HK-2 (cell line): Measurements from ENCODE around the gene TMEM151B.
"Not testable (repeated sequence)": the region's sequence is repeated elsewhere in the genome, so short reads cannot be mapped to it uniquely, and the experiment has no call there.

Experiments
- DNase-seq: peaks from one replicate; pipeline ENCODE4 v3.0.0-alpha.2; 2018; ENCODE audit not compliant: unreplicated experiment

The TMEM151B gene

DNA sequence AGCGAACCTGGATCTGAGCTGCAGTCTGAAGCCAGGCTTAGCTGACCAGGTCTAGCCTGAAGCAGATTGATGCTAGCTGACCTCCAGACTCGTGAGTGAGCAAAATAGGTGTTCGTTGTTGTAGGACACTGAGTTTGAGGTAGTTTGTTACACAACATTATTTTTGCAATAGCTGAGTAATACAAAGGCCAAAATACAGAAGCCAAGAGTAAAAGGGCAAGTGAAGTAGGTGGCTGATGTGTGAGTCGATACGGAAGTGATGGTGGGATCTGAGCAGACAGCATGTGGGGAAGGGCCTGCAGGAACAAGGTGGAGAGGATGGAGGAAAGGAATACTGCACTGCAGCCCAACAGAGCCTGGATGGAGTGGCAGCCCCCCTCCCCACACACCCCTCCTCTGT is 63.7 kb downstream of the TMEM151B start:
- DNase-seq: no peak

DNA sequence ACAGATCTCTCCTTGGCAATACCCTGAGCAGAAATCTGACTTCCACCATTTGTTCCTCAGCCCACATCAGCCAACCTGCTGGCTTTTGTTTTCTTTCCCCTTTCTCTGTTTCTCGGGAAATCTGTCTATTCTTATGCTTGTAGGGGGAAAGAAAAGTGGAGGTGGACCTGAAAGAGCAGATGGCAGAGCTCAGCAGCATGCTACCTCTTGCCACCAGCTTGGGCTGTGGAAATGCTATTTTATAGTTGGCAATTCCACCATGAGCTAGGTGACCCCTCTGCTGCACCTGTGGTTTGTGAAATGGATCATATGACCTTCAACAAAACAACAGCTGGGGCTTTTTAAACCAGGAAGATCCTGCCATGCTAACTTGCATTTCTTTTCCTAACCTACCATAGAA is 65.4 kb downstream of the TMEM151B start:
- no peak for DNase-seq

DNA sequence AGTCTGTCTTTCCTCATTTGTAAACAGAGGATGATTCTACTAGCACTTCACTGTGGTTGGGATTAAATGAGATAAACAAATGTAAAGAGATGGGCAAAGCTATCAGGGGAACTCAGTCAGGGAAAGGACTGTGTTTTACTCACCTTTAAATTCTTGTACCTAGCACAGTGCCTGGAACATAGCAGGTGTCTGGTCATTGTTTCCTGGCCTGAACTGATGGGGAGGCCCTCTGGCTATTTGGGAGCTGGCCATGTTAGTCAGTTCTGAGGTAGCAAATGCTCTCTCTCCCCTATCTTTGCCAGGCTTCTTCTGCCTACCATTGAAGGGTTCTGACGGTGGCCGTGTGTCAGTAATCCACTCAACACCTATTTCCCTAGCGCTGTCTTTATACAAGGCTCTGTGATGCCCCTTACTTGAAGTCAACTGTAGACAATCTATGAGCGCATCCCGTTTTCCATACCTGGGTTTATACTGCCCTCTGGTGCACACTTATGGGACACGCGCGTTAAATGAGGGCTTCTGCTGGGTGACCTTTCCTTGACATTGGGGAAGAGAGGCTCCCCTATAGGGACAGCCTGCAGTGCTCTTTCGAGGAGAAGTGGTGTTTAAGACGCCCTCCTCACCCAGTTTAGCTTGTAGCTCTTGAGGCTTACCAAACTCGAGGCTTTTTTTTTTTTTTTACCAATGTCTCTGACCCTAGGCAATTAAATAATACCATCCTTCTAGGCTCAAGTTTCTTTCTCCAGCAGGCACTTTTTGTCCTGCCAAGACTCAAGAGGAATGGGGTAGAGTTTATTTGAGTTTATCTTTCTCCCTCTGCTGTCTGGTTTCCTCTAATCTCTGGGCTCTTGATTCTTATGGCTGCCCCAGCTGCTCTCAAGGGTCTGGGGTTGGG is 68.2 kb downstream of the TMEM151B start:
- DNase-seq: peak; percentile 57

DNA sequence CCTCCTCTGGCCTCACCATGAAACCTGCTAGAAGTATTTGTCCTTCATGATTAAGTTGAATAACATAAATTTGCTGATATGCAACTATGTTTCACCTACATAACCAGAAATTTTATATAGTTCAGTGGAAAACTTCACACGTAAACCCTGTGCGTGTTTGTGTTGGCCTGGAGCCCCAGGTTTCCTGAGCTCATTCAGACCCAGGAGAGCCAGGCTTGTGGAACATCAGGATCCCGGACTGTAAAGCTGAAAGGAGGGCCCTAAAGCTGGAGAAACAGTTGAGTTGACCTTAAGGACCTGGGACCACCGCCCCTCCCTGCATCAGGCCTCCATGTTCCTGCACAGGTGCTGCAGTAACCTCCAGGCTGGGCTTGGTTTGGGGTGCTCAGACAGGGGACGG is 69.1 kb downstream of the TMEM151B start:
- DNase-seq: no peak

DNA sequence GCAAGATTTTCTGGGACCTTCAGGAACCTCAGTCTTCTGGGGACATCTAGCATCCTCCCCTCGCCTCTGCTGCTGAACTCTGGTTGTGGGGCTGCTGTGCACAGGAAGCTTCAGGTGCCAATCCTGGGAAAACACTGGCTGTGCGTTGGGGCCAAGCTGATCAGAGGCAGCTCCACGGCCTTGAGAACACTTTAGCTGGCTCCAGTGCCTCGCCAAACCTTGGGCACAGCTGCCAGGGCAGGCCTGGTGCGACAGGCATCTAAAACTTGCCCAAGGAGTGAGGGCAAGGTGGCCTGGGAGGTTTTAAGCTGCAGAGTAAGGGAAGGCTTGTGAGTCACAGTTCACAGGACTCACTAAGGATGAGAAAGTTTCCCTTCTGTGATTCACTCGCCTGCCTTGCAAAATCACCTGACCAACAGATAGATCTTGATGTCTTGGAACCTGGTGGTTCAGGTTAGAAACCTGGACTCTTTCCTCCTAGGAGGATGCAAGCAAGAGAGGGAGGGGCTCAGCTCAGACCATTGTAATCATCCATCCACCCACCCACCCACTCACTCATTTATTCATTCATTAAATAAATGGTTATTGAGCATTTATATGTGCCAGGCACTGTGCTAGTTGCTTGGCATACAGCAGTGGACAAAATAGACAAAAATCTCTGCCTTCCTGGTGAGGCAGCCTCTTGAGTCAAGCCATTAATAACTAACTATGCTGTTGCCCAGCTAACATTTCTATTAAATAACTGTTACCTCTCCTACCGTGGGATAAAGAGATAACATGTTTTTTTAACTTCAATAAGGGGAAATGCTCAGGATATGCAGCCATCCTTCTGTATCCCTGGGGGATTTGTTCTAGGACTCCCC is 69.7 kb downstream of the TMEM151B start:
- peak; percentile 43 for DNase-seq

DNA sequence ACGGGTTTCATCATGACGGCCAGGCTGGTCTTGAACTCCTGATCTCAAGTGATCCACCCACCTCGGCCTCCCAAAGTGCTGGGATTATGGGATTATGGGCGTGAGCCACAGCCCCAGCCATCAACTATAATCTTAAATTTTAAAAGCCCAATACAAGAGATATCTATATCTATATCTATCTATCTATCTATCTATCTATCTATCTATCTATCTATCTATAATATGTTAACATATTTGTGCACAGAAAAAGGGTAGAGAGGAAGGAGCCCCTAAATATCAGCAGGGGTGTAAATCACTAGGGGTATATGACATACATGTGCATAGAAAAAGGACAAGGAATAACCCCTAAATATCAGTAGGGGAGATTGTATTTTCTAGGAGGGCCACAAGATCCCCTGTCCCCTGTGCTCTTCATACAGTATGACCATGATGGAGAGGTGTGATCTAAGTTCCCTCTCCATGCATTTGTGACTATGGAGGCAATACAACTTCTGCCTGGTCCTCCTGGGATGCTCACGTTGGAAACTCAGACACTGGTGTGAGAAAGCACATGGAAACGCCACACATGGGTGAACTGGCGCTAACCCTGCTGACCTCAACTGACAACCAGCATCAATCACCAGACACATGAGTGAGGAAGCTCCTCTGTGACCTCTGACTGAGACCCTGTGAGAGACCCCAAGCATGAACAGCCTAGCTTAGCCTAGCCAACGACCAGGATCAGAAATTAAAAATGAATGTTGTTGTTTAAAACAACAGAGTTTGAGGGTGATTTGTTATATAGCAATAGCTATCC is 71.0 kb downstream of the TMEM151B start:
- DNase-seq: no peak

DNA sequence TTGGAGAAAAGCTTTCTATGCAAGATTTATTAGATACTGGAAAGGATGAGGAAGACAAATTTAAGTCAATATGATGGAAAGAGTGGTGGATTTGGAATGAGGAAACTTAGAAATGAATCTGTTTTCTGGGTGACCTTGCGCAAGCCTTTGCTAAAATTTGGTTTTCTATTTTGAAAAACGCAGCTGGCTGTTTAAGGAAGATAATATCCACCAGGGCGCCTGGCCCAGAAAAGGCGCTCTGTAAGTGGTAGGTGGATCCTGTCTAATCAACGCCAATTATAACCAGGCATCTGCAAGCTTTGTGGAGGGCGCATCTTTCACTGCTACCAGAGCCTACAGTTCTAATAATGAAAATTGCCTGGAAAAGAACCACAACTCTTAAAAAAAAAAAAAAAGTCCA is 71.8 kb downstream of the TMEM151B start:
- DNase-seq: no peak

DNA sequence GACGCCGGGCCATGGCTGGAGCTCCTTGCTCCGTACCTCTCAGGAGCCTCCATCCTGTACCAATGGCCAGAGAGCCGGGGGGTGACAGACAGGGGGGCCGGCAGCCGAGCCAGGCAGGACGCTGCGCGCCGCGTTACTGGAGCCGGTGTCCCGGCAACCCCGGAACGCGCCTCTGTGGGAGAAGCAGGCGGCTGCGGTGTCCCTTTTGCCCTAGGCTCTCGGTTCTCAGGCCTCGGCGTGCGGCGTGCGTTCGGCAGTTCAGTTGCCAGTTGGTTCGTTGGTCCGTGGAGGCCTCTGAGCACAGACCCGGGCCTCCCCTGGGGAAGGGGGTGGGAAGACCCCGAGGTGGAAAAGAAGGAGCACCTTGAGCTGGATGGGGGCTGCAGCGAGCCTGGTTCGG is 72.2 kb downstream of the TMEM151B start, which contains the start of gene SPATS1:
SPATS1 (plus strand) TSS at position 162 of the 400 bp plus-strand sequence. CDS start 446 bp downstream, outside the sequence.
- no peak for DNase-seq

DNA sequence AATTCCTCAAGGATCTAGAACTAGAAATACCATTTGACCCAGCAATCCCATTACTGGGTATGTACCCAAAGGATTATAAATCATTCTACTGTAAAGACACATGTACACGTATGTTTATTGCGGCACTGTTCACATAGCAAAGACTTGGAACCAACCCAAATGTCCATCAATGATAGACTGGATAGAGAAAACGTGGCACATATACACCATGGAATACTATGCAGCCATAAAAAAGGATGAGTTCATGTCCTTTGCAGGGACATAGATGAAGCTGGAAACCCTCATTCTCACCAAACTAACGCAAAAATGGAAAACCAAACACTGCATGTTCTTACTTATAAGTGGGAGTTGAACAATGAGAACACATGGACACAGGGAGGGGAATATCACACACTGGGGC is 76.6 kb downstream of the TMEM151B start:
- not testable (repeated sequence) for DNase-seq

DNA sequence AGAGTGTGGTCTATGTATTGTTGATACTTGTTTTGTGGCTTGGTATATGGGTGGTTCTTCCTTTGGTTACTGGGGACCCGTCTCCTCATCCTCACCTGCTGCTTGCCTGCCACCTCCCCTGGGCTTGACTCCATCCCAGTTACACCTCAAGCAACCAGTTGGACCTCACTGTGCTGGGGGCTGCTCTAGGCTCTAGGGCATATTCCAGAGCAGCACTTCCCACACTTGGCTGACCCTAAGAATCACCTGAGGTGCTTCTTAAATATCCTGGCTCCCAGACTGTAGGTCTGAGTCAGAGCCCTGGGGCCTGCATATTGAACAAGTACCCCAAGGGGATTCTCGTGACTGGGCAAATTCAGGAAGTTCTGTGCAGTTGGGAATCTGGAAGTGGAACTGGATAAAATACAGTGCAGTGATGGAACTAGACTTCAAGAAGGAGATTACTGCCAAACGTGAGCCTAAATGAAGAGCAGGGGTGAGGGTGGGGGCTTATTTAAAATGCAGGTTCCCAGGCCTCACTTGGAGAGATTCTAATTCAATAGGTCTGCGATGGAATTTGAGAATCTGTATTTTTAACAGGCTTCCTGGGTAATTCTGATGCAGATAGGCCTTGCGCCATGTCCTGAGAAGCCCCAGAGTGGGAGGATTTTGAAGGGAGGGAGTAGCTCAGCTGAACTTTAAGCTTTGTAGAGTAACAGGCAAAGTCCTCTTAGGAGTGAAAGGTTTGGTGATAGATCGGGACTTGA is 79.8 kb downstream of the TMEM151B start:
- no peak for DNase-seq

DNA sequence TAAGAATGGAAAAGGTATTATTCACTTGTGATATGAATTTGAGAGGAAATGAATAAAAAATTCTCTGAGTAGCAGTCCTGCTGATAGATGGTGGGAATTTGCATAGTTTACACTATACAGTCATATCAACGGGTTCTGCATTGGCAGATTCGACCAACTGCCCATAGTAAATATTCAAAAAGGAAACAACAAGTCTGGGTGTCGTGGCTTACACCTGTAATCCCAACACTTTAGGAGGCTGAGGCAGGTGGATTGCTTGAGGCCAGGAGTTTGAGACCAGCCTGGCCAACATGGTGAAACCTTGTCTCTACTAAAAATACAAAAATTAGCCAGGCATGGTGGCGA is 80.4 kb downstream of the TMEM151B start:
- not testable (repeated sequence) for DNase-seq

DNA sequence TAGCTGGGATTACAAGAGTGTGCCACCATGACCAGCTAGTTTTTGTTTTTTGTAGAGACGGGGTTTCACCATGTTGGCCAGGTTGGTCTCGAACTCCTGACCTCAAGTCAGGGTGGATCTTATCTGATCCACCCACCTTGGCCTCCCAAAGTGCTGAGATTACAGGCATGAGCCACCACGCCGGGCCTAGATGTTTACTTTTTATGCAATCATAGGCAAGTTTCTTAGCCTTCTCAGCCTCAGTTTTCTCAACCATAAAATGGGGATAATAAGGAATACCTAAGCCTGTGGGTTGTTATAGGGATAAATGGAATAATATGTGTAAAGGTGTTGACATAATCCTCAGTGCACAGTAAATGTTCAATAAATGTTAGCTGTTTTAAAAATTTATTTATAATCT is 82.0 kb downstream of the TMEM151B start:
- no peak for DNase-seq

DNA sequence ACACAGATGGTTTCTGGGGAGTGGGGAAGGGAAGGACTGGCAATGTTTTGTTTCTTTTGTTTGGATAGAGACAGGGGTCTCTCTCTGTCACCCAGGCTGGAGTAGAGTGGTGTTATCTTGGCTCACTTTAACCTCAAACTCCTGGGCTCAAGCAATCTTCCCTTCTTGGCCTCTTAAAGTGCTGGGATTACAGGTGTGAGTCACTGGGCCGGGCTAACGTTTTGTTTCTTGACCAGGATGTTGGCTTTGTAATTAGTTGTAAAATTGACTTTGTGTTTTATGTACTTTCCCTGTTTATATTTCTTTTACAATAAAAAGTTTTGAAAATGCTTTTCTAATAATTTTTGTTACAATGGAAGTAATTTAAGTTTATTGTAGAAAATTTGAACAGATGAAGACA is 83.1 kb downstream of the TMEM151B start:
- DNase-seq: no peak

DNA sequence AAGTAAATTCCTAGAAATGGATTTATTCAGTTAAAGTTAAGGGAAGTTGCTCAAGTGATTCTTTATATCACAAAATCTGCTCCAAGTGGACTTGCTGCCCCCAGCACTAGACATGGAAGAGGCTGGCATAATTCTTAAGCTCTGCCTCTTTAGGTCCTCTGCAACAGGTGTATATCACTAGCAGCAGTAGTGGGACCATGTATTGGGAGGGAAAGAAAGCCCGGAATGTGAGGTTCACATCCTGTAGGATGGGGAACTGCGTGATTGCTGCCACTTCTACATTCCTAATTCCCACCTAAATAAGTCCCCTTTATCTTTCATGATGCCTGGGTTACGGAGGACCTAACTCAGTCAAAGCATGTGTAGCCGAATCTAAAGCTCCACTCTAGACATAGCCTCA is 85.4 kb downstream of the TMEM151B start:
- DNase-seq: no peak

DNA sequence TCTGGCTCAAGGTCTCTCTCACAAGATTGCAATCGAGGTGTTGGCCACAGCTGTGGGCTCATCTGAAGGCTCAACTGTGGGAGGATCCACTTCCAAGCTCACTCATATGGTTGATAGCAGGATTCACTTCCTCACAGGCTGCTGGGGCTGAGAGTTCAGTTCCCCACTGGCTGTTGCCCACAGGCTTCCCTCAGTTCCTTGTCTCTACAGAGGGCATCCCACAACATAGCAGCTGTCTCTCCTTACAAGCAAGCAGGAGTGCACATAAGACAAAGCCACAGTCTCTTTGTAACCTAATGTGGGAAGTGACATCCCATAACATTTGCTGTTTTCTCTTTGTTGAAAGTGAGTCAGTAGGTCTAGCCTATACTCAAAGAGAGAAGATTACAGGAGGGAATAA is 86.2 kb downstream of the TMEM151B start:
- DNase-seq: no peak
